A673 (cell line): ENCODE data around the gene ELAVL1. TPM values are rescaled to one million over a fixed set of nuclear protein-coding genes. Genes with fewer than 3 reads are reported as not detected.

ENCODE experiments used
- BruUV-seq: library from RNA; stranded (reverse); fragments of 400-500 nt; replicated peaks from 2 replicates; lab custom pipeline; 2021; lab: Mats Ljungman, UMichigan
- CTCF ChIA-PET: fragments of 300-600 bp; sonication (Branson Sonifier 250); formaldehyde crosslinking; loops from one replicate; lab custom pipeline; 2022; ENCODE audit warnings: antibody characterized with exemption; lab: Charles Lee
- POLR2A ChIA-PET: fragments of 300-600 bp; sonication (Branson Sonifier 250); formaldehyde crosslinking; loops from one replicate; lab custom pipeline; 2022; ENCODE audit warnings: antibody characterized with exemption; ENCODE audit not compliant: low non-redundant PET; lab: Charles Lee
- DNase-seq: peaks from one replicate; pipeline ENCODE4 v3.0.0-alpha.2; 2015; ENCODE audit warnings: low spot score
- H3K27ac ChIP-seq: fragments of 200-600 bp; sonication (generic); 2 replicates; pipeline ENCODE4 v1.5.1; 2016; ENCODE audit warnings: mixed run types, low read depth, mild to moderate bottlenecking, mixed read lengths, antibody characterized with exemption, low read length; ENCODE audit not compliant: poor library complexity, severe bottlenecking
- H3K27me3 ChIP-seq: fragments of 200-600 bp; sonication (generic); replicated peaks from 2 replicates; pipeline ENCODE4 v1.6.1; 2017; ENCODE audit warnings: mixed run types, low read depth, mild to moderate bottlenecking, mixed read lengths, antibody characterized with exemption, low read length; ENCODE audit not compliant: insufficient read depth, poor library complexity
- H3K36me3 ChIP-seq: fragments of 200-600 bp; sonication (generic); 2 replicates; pipeline ENCODE4 v1.6.1; 2016; ENCODE audit warnings: mixed run types, mild to moderate bottlenecking, mixed read lengths, antibody characterized with exemption, low read length; ENCODE audit not compliant: insufficient read depth, poor library complexity, severe bottlenecking
- H3K4me1 ChIP-seq: fragments of 200-600 bp; sonication (generic); 2 replicates; pipeline ENCODE4 v1.6.1; 2017; ENCODE audit warnings: mixed run types, mild to moderate bottlenecking, mixed read lengths, antibody characterized with exemption, low read length; ENCODE audit not compliant: insufficient read depth, poor library complexity, severe bottlenecking
- H3K4me3 ChIP-seq: fragments of 200-600 bp; sonication (generic); 2 replicates; pipeline ENCODE4 v1.5.1; 2016; ENCODE audit warnings: low read depth, mixed run types, mild to moderate bottlenecking, mixed read lengths, low read length; ENCODE audit not compliant: poor library complexity, severe bottlenecking
- H3K9me3 ChIP-seq: fragments of 200-600 bp; sonication (generic); 2 replicates; pipeline ENCODE4 v1.6.1; 2016; ENCODE audit warnings: mixed run types, low read depth, mild to moderate bottlenecking, mixed read lengths, antibody characterized with exemption, low read length; ENCODE audit not compliant: poor library complexity, severe bottlenecking
- CTCF ChIP-seq: fragments of 300-800, 200-600 bp; sonication (generic); conservative IDR thresholded peaks from 2 replicates; pipeline ENCODE4 v1.5.1; 2017; ENCODE audit warnings: low read depth, mild to moderate bottlenecking, antibody characterized with exemption, low read length, moderate library complexity, mixed read lengths
- EZH2 ChIP-seq: fragments of 200-600 bp; sonication (generic); IDR thresholded peaks from 2 replicates; pipeline ENCODE4 v1.6.1; 2017; ENCODE audit warnings: borderline replicate concordance, low read depth, mild to moderate bottlenecking, mixed read lengths, antibody characterized with exemption, low read length; ENCODE audit not compliant: poor library complexity, severe bottlenecking
- intact Hi-C: fragments of 100-400 bp; cut with micrococcal nuclease; formaldehyde crosslinking; loops from one replicate; pipeline ENCODE4 v1.10.0; 2022; ENCODE audit not compliant: unreplicated experiment
- total RNA-seq: library from RNA; stranded (reverse); gene quantifications from 2 replicates; pipeline ENCODE4 v1.2.3, GENCODE V29; 2021

Gene ELAVL1
- total RNA-seq, 1 experiment from 2014 or later, result 171 TPM

- no peak for DNase-seq
- no TSS peak for BruUV-seq
- POLR2A ChIA-PET, result no interaction called here
- TF ChIP-seq EZH2 (no peak), CTCF (no peak)
- no peaks in the 10 kb centered on the region for H3K27me3 ChIP-seq
- H3K36me3 ChIP-seq, result peaks cover 33% of the 10 kb centered on the region
- H3K4me3 ChIP-seq, result no peak overlapping the region
- no peaks in the 10 kb centered on the region for H3K9me3 ChIP-seq
- no peaks in the 10 kb centered on the region for H3K4me1 ChIP-seq
- H3K27ac ChIP-seq, result no peak overlapping the region
- intact Hi-C loops, result no loop called here
- CTCF ChIA-PET, result no interaction called here
Observed at GRCh38 chr19:7959211-7959610, 46.2 kb downstream of the ELAVL1 start.

- intact Hi-C loops, result no loop called here
- TF ChIP-seq CTCF (no peak), EZH2 (no peak)
- no TSS peak for BruUV-seq
- Histone ChIP-seq H3K36me3 (peaks cover 7% of the 10 kb centered on the region), H3K27ac (no peak overlapping the region), H3K27me3 (no peaks in the 10 kb centered on the region), H3K4me1 (no peaks in the 10 kb centered on the region), H3K4me3 (no peak overlapping the region), H3K9me3 (no peaks in the 10 kb centered on the region)
- ChIA-PET CTCF (no interaction called here), POLR2A (no interaction called here)
- DNase-seq, result no peak
Observed at GRCh38 chr19:7955696-7956095, 49.7 kb downstream of the ELAVL1 start.

- CTCF ChIA-PET, result no interaction called here
- no peaks in the 10 kb centered on the region for H3K36me3 ChIP-seq
- H3K4me3 ChIP-seq, result no peak overlapping the region
- H3K9me3 ChIP-seq, result no peaks in the 10 kb centered on the region
- intact Hi-C loops, result no loop called here
- no peak for DNase-seq
- BruUV-seq, result no TSS peak
- TF ChIP-seq EZH2 (no peak), CTCF (no peak)
- H3K27me3 ChIP-seq, result no peaks in the 10 kb centered on the region
- no peak overlapping the region for H3K27ac ChIP-seq
- no peaks in the 10 kb centered on the region for H3K4me1 ChIP-seq
- POLR2A ChIA-PET, result interaction anchor here (0.6 kb wide), 1 partner anchor 25 kb away, joined by 3 read pairs; no protein-coding TSS in a partner anchor
Observed at GRCh38 chr19:7953576-7953975, 51.9 kb downstream of the ELAVL1 start.
